Fibroblast of skin of right quadriceps (primary cell): ENCODE results near the gene RGP1.
A peak's percentile ranks its signal among the peaks of the same experiment; 100 is the strongest.

ENCODE experiments used
- DNase-seq: peaks from one replicate; pipeline ENCODE4 v3.0.0-alpha.2; 2013

The RGP1 gene

GRCh38 chr9:35745569-35745968 is 3.5 kb upstream of the RGP1 start:
- DNase-seq: no peak

- DNase-seq: no peak
These were observed 2.5 kb upstream of the RGP1 start for GRCh38 chr9:35746583-35746982.

DNA sequence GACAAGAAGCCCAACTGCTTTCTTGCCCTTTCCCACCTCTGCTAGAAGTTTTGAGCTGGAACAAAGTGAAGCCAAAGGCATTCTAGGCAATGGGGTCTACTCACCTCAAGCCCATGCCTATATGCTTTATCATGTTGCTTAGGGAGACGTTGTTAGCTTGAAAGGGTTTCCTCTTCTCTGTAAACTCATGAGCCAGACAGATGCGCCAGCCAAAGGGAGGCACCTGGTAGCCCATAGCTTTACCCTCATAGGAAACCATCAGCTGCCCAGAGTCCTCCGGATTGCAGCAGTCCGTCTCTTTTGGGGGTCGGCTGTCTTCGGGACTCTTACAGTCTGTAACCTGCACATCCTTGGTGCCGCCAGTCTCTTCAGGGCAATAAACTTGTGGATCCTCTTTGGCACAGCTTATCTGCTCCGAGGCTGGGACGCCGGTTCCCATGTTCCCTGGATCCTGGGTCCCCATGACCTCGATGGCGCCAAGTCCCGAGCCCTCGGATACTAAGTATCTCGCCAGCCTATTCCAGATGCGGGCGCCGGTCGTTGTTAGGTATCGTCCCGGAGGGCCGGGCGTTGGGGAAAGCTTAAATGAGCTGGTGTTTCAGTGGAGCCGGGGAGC is 737 bp upstream of the RGP1 start:
- DNase-seq: no peak

DNA sequence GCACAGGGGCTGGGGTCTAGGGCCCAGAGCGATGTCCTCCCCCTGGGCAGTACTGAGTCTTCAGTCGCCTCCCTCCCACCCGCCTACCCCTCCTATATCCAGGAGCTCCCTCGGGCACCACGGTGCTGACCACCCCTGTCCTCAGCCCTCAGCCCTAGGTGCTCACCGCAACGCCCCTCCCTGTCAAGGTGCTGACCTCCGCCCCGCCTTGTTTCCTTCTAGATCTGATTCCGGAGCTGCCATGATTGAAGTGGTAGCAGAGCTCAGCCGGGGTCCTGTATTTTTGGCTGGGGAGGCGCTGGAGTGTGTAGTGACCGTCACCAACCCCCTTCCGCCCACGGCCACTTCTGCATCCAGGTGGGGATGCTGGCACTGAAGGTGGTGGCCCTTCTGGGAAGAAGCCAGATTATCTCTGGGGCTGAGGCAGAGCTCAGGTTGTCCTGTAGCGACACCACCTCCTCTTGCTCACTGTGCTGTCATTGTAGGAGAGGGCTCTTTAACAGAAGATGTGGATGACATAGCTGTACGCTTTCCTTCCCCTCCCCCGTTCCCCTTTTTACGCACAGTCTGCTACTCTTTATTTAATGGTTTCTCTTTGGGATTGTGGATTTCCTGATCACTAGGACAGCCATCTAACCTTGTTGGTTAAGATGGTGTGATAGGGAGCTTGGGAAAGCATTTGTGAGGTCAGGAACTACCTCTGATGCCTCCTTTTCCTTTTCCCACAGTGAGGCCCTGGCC is 598 bp downstream of the RGP1 start:
- no peak for DNase-seq

GRCh38 chr9:35750256-35750531 is 1.1 kb downstream of the RGP1 start:
- no peak for DNase-seq

- no peak for DNase-seq
These were observed 4.4 kb downstream of the RGP1 start for GRCh38 chr9:35753466-35753865.

- DNase-seq: no peak
These were observed 5.2 kb downstream of the RGP1 start, which contains the start of gene MSMP for GRCh38 chr9:35754264-35754663. MSMP (minus strand) TSS chr9:35754276; CDS start chr9:35754129, 147 bp downstream.

DNA sequence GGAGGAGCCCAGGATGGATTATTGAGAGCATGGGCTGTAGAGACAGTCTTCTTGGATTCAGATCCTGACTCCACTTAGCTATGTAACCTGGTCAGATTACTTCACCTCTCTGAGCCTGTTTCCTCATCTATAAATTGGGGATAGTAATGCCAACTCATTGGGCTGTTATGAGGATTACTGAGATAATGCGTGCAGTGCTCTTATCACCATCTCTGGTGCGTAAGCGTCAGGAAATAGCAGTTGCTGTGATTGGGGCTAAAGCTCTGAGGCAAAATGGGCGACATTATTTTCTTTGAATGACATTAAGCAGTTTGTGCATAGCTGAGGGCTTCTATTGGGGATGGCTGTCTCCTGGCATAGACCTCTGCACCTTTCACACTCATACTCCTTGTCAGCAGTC is 6.0 kb downstream of the RGP1 start:
- DNase-seq: no peak

GRCh38 chr9:35756275-35757225 is 7.5 kb downstream of the RGP1 start:
- DNase-seq: no peak

GRCh38 chr9:35757226-35757891 is 8.3 kb downstream of the RGP1 start:
- DNase-seq: no peak

- no peak for DNase-seq
These were observed 8.8 kb downstream of the RGP1 start for GRCh38 chr9:35757892-35758275.

DNA sequence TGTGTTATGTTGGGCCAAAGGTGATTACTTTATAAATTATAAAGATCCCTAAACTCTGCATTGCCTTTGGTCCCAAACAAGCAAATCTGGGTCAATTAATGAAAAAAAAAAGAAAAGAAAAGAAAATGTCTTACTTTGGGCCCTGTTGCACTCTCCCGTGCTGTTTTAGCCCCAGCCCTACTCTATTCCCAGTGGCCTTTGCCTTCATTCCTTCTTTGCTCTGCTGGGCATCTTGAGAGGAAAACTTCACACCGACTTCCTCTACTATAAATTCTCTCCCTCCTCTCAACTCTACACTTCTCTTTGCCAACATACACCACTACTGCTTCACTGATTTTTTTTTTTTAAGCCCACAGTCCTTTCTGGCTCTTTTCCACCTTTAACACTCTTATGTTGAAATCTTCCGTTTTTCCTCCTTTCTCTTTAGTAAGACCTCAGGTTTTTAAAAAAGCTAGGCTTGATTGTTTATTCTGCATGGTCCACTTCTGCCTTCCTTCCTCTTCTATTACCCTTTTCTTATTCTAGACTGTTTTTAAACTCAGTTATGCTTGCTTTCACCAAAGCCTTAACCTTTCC is 9.5 kb downstream of the RGP1 start:
- DNase-seq: no peak

DNA sequence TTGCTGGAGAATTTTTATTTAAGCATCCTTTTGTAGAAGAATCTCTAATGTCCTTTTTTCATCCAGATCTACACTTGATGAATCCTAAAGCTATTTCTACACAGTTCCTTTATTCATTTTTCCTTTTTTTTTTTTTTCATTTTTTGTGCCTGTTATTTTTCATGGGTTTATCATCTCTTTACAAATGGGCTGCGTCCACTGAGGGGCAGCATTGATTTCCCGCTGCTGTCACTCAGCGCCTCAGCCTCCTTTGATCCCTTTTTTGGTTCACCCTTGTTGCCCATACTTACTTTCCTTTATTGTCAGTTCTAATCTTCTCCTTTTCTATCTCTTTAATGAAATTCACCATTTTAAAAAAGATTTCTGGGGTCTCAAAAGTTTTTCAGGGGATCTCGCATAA is 10.7 kb downstream of the RGP1 start:
- DNase-seq: no peak

GRCh38 chr9:35760651-35761050 is 11.6 kb downstream of the RGP1 start:
- DNase-seq: peak; percentile 20

DNA sequence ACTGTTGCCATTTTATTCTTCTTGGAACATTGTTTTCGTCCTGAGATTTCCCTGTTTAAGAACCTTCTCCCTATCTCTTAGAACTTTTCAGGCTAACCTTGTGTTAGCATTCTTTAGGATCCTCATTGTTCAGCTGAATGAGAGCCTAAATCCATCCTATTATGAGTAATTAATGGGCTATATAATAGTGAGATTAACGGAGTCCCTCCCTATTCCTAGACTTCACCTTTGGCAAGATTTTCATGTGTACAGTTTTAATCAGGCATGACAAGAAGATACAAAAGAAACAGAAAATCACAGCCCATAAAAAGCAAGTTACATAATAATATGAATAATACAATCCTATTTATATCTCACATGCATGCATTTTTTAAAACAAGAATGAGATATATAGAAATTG is 14.1 kb downstream of the RGP1 start:
- no peak for DNase-seq

DNA sequence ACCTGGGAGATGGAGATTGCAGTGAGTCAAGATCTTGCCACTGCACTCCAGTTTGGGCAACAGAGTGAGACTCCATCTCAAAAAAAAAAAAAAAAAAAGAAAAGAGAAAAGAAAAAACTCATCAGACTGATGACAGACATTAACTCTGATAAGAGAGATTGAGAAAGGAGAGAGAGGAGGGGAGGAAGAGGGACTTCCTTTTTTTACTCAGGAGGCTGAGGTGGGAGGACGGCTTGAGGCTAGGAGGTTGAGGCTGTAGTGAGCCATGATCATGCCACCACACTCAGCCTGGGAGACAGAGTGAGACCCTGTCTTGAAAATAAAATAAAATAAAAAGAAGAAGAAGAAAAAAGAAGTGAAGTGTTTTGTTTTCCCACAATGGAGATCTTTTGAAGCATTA is 14.7 kb downstream of the RGP1 start:
- DNase-seq: no peak

DNA sequence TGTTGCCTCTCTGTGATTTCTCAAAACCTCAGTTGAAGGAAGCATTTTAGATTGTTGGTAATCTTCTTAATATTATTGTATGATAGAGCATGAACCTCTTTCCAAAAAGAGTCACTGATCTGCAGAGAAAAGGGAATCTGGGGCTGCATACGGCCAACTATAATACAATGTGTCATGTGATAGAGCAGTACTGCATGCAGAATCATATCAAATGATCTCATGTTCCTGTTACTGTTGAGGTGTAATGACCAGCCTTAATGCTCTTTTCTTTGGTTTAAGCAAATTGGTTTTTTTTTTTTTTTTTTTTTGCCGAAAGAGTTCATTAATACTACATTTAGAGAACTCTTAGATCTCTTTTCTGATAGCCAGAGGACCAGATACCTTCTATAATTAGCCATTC is 17.9 kb downstream of the RGP1 start:
- DNase-seq: no peak

DNA sequence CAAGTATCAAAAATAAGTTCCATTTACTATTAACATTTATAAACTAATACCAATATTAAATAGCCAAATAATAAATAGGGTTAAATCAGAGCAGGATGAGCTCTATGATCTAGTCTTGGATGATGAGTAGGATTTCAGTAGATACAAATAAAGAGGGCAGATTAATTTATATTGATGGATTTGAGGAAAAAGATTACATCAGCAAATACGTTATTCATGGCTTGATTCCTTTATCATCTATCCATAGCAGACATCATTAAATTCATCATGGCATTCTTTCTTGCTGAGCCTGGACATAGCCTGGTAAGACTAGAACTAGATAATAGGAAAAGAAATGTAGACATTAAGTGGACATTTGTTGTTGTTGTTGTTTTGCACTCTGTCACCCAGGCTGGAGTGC is 18.4 kb downstream of the RGP1 start:
- no peak for DNase-seq

- DNase-seq: no peak
These were observed 20.7 kb downstream of the RGP1 start for GRCh38 chr9:35769763-35770162.

- no peak for DNase-seq
These were observed 22.0 kb downstream of the RGP1 start for GRCh38 chr9:35771075-35771433.

DNA sequence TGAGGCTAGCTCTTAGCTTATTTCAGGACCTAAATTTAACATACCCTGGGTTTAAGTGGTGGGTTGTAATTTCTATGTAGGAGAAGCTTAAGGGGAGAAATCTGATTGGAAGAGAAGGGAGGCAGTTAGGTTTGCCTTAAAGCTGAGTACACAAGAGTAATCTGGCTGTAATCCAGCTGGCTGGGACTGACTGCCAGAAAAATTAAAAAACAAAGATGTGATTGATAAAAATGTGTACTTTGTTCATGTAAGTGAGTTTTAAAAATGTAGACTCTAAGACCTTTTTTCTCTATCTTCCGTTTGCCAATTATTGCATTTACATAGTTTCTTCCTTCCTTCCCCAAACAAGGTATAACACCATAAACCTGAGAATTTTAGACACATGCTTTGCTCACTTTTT is 22.4 kb downstream of the RGP1 start:
- DNase-seq: no peak

- DNase-seq: no peak
These were observed 22.9 kb downstream of the RGP1 start for GRCh38 chr9:35771943-35772342.
